Heart left ventricle (tissue), 13 donors: ENCODE data around the gene CCDC28B.

Source experiments
- POLR2A ChIP-seq, 2 donors: fragments of 450-650 bp; IDR thresholded peaks; one replicate each; pipeline ENCODE4 v1.6.1; 2017; ENCODE audit warnings: antibody characterized with exemption in 2 of 2, mild to moderate bottlenecking in 2 of 2, moderate library complexity in 2 of 2
- TF ChIP-seq, protein P1 (sequence below), 12 donors: fragments of 200-600 bp; sonication (generic) in 4 of 12; IDR thresholded peaks; one replicate each; pipeline versions ENCODE4 v1.5.0 to v1.8.0; 2018 to 2022; ENCODE audit warnings: antibody characterized with exemption in 12 of 12, mild to moderate bottlenecking in 5 of 12
- donor health status: ischemic (EF 13 %, LVEDD 7.1; RV severe dilation, severe dysfunction).
- donor health status: DM: no; HTN: yes; CAD: no.
- donor health status: DM: no; HTN: no; CAD: no.
- donor health status: ischemic (EF 25% LVEDD 6.9; RV normal size, moderate dysfunction).
- donor health status: ischemic (EF 25% LVEDD 5.7; RV mildly dilated, moderate dysfunction).
- donor health status: ischemic (EF 35%, LVEDD 5.7; RV mildly dilated, moderate dysfunction).
- donor health status: nonischemic (EF 11% LVEDD 7.7; RV severe dilation, severe dysfunction).
- donor health status: DM: yes; HTN: yes; CAD: no.
- donor health status: PGD.
- donor health status: ischemic (EF 29% LVEDD 5.4; RV normal size, mild dysfunction).
- donor health status: nonischemic (EF 23%, LVEDD 6.1; RV moderate dilation, normal function).

DNA sequence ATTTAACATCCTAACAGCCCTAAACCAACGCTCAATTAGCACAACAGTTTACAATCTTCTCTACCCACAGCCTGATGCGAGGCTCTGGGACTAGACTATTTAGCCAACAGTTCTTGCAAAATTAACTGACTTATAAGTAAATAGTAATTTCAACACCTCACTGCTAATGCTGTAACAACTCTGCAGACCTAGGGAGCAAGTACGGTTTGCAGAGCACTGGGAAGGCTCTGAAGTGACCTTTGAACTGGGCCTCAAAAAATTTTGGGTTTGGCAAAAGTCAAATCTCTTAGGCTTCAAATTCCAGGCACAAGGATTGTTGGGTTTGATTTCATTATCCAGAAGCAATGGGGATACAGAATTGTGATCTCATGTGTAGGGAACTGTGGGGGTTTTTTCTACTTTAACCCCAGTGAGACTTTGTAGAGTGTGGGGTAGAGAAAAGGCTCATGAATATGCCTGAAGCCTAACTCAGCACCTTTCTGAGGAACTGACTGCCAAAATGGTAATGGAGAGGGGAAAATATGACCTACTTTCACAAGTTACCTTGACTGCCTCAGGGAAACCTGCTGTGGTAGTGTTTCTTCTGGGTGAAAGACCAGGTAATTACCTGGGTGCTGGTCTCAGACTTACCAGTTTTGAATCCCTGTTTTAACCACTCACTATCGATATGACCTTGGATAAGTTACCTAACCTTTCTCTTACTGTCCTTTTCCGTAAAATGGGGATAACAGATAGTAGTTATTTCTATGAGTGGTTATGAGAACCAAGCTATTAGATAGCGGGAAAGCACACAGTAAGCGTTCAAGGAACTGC lies 21.8 kb upstream of the CCDC28B start:
- TF ChIP-seq, protein P1, sequence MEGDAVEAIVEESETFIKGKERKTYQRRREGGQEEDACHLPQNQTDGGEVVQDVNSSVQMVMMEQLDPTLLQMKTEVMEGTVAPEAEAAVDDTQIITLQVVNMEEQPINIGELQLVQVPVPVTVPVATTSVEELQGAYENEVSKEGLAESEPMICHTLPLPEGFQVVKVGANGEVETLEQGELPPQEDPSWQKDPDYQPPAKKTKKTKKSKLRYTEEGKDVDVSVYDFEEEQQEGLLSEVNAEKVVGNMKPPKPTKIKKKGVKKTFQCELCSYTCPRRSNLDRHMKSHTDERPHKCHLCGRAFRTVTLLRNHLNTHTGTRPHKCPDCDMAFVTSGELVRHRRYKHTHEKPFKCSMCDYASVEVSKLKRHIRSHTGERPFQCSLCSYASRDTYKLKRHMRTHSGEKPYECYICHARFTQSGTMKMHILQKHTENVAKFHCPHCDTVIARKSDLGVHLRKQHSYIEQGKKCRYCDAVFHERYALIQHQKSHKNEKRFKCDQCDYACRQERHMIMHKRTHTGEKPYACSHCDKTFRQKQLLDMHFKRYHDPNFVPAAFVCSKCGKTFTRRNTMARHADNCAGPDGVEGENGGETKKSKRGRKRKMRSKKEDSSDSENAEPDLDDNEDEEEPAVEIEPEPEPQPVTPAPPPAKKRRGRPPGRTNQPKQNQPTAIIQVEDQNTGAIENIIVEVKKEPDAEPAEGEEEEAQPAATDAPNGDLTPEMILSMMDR (IDR thresholded peaks at IDR 0.05) = no peak
- no peak for TF ChIP-seq POLR2A (IDR thresholded peaks at IDR 0.05)
